Pulmonary artery endothelial cell (primary cell): ENCODE data around the gene ADAM20. TPM values are rescaled to one million over a fixed set of nuclear protein-coding genes. Genes with fewer than 3 reads are reported as not detected.
A peak's percentile ranks its signal among the peaks of the same experiment; 100 is the strongest.
"Not testable (repeated sequence)": the region's sequence is repeated elsewhere in the genome, so short reads cannot be mapped to it uniquely, and the experiment has no call there.

ENCODE experiments used
- DNase-seq: peaks from one replicate; pipeline ENCODE4 v3.0.0-alpha.2; 2011; ENCODE audit warnings: low read depth, low spot score
- total RNA-seq: library from RNA; depleted of rRNA; stranded (reverse); fragments of >200 nt; gene quantifications from 2 replicates; pipeline ENCODE4 v1.2.3, GENCODE V29; 2014

Gene ADAM20
- 0.26 and 0.46 TPM in 2 replicates for total RNA-seq

DNA sequence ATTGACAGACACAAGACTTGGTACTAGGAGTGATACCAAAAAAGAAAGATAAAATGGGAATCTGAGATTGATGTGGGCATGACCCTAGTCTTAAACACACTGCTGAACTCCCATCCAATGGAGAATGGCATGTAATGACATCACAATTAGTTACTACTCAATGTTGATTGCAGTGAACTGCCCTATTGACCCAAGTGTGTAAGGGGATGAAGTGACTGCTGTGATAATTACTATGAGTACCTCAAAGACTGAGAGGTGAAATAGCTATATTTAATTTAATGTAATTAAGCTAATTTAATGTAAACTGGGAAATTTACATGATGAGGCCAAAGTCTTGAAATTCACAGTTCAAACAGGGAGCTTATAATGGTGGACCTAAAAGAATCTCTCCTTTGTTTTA is at the start of gene ADAM20:
ADAM20 (minus strand) TSS at position 101 of the 400 bp plus-strand sequence. CDS start 10,247 bp downstream, outside the sequence.
- DNase-seq, result no peak

DNA sequence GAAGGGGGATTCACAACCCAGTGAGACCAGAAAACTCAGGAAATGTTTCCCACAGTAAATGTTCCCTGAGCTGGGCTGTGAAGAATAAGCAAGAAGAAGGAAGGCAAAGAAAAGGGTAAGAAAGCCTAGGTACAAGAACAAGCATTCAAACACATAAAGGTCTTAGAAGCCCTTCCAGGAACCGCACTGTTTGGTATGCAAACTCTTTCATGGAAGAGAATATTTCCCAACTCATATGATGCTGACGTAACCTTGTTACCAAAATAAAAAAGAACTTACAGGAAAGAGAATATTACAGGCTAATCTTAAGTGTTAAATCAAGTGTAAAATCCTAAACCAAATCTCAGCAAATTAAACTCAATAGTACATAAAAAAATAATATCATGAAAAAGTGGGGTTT is 42.1 kb upstream of the ADAM20 start:
- DNase-seq, result no peak

DNA sequence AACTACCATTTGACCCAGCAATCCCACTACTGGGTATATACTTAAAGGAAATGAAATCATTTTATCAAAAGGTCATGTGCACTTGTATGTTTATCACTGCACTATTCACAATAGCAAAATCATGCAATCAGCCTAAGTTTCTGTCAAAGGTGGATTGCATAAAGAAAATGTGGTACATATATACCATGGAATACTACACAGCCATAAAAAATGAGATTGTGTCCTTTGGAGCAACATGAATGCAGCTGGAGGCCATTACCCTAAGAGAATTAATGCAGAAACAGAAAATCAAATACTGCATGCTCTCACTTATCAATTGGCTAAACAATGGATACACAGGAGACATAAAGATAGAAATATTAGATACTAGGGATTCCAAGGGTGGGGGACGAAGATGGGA is 38.2 kb upstream of the ADAM20 start:
- DNase-seq, result no peak

DNA sequence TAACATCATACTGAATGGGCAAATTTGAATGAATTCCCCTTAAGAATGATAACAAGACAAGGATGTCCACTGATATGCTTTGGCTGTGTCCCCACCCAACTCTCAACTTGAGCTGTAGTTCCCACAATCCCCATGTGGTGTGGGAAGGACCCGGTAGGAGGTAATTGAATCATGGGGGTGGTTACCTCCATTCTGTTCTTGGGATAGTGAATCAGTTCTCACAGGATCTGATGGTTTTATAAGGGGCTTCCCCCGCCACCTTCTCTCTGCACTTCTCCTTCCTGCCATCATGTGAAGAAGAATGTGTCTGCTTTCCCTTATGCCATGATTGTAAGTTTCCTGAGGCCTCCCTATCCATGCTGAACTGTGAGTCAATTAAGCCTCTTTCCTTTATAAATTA is 36.3 kb upstream of the ADAM20 start:
- DNase-seq, result no peak

DNA sequence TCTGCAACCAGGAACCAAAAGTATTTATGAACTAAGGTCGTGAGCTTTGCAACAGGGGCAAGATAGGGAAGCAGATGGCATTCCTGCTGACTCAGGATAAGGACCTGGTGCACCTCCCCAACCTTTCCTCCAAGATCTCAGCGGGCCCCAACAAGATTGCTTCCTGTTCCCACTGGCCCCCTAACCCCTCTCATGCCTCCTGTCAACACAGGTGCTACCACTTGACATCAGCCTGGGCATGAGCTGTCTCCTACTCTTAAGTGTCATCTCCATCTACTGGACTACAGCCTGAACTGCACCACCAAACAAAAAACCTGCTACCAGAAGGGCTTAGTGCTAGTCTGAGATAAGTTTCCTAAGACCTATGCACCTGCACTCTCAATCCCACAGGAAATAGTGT is 33.0 kb upstream of the ADAM20 start:
- peak; percentile 1 for DNase-seq

DNA sequence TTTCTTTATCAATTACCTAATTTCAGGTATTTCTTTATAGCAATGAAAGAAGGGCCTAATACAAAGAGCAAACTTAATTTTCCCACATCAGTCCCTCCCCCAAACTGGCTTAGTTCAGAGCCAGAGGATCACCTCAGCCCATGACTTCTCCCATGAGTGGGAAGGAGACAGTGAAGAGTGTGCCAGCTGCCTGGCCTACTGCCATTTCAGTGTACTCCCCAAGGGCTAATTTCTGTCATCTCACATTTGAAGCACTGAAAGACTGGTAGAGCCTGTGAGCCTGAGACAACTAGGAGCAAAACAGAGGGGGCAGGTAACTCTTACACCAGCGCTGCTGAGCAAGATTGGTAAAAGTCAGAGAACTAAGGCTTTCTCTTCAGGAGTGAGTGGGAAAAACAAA is 29.1 kb upstream of the ADAM20 start:
- DNase-seq, result no peak

DNA sequence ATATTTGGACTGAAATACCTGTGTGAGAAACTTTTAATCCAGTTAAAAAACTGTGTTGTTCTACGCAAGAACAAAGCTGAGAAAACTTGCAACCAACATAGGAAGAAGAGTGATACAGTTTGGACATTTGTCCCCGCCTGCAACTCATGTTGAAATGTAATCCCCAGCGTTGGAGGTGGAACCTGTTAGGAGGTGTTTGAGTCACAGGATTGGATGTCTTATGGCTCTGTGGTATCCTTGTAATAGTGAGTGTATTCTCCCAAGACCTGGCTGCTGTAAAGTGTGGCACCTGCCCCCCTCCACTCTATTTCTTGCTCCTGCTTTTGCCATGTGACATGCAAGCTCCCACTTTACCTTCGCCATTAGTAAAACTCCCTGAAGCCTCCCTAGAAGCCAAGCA is 28.6 kb upstream of the ADAM20 start:
- no peak for DNase-seq

DNA sequence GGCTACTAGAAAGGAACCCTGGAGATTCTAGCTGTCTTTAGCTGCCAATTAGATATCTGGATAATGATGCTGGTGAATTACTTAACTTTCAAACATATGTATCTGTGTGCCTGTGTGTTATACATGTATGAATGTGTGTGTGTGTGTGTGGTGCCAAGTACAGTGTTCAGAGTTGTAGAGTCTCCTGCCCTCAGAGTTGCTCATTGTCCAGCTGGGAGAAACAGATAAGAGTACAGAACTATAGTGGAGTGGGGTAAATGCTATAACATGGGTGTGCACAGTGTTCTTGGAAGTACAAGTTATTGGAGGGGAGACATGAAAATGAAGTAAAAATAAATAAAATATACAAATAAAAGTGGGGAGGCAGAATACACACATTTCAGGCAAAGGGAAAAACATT is 23.6 kb upstream of the ADAM20 start:
- DNase-seq, result no peak

DNA sequence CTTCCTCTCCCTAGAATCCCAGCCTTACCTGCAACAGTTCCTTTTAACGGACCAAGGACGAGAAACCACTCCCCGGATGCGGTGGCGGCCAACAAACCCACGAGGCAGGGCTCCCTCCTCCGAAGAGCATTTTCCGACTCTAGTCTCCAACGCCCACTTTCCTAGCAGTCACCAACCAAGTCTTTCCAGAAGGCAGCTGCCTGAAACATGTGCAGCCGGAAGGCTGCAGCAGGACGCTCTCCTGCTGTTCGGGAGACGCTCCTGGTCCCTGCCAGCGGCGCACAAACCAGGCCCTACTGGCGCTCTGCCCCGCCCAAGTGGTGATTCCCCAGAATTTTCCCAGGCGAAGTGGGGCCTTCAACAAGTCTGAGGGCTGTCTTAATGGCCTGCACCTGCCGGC is 21.1 kb upstream of the ADAM20 start:
- no peak for DNase-seq

DNA sequence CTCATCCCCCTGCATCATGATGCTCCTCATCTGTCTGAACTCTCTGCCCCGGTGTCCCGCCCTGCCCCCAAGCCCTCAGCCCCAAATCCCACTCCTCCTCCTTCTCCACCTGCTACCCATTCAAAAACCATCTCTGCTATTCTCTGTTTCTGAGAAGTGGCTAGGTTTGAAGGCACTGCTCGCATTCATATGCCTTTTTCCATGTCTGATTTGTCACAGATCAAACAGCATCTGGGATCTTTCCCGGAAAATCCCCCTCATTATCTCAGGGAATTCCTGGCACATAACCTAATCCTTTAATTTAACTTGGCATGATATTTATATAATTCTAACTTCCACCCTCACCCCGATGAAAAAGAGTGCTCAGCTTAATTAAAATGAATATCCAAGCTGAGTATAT is 3.3 kb upstream of the ADAM20 start:
- no peak for DNase-seq

DNA sequence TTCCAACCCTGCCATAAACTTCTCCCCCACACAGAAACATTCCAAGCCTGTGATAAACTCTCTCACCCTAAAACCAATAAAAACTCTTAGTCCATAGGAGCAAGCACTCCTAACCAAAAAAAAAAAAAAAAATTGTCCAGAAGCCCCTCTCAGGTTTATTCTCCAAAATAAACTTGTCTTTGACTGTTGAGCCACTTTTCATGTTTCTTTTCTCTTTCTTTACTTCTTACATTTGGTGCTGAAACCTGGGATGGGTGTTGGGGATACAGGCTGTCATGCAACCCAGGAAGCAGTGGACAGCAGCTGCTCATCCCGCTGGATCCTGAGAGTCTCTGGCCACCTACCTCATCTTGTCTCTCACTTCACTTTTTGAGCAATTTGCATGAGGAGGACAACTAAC is 2.0 kb upstream of the ADAM20 start:
- no peak for DNase-seq

DNA sequence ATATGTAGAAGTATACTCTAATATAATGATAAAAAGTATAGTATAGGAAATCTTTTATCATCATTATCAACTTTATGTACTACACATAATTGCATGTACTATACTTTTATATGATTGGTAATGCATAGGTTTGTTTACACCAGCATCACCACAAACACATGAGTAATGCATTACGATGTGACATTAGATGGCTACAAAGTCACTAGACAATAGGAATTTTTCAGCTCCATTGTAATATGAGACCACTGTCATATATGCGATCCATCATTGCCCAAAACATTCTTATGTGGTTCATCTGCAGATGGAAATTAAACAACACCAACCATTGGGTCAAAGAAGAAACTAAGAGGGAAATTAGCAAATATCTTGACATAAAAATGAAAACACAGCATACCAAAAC is 4.4 kb downstream of the ADAM20 start:
- DNase-seq, result no peak

DNA sequence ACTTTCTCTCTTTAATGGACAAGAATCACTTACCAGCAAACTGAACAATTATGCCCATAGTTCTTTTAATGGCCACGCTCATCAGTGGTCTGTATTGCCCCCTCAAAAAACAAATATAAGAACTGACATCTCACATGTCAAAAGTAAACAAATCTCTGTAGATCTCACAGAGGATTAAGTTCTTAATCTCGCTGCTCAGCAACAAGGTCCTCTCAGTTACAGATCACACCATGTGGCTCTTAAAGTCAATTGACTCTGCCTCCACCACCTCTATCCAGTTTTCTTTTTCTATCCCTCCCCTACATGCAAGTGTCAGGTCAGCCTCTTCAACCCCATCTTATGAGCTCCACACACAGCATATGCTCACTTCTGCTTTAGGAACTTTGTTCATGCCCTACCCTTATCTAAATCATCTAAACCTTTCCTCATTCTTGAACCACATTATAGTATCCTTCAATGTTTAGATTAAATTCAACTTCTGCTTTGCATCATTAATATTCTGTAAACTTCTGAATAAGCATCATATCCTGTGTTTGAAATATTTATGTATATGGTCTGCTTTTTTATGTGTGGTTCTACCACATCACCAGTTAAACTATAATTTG is 7.2 kb downstream of the ADAM20 start:
- no peak for DNase-seq

DNA sequence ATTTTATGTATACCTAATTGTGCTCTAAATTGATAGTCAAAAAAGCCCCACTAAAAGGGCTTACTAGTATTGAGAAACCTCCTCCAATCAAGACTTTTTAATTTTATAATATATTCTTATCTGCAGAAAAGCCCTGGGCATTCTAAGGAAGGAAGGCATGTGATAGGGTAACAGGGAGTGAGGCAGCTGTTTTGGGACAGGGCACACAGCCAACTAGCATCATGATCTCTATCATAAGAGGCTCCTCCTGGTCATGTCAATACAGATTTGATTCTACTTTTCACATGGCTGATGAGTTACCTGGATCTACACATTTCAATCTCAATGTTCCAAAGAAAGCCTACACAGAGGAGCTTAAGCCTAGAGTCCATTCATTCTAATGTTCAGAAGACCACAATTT is 9.1 kb downstream of the ADAM20 start:
- DNase-seq, result no peak

DNA sequence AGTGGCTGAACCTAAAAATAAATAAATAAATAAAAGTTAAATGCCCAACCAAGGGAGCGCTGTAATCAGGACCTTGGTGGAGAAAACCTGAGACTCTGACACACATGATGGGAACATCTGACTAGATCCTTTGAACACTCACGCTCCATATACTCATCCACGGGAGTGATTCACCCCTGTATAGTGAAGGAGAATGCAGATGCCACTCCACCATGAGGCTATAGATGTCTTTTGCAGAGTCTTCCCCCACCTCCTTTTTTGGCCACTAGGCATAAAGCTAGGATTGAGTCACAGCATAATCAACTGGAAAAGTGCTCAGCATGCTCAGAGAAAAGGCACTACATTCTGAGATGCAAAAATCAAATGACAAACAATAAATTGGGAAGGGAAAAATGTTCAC is 19.0 kb downstream of the ADAM20 start:
- no peak for DNase-seq

DNA sequence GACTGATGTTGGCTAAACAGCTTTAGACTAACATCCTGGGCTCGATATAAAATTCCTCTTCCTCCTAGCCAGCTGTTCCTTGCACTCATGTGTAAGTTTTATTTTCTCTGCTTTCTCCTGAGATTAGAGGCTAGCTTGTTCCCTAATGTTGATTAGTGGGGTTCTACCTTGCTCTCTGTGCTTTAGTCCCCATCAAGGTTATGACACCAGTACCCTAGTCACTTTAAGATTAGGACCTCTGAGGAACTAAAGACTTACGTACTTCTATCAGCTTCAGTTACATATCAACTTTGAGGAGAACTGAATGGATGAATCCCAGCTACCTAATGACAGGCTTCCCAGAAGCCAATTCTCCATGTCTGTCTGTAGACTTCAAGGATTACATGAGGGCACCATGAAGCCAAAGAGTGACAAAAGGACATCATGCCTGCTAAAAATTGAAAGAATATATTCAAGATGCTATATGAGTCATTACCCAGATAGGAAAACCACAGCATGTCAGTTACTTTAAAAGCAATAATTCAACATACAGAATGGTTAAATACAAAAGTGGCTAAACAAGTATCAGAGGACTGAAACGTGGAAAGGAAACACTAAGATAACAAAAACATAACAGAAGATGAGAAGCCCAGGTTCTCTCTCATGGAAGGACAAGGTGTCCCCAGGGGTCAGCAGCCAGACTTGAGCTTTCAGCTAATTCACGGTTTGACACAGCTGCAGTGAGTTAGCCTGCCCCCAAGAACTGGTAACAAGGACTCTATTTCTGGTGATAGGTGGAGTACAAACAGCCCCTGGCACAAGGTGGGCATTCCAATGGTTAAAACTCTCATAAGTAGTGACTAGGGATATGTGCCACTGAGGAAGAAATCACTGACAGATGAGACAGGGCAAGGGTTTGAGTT is 20.4 kb downstream of the ADAM20 start:
- DNase-seq, result no peak

DNA sequence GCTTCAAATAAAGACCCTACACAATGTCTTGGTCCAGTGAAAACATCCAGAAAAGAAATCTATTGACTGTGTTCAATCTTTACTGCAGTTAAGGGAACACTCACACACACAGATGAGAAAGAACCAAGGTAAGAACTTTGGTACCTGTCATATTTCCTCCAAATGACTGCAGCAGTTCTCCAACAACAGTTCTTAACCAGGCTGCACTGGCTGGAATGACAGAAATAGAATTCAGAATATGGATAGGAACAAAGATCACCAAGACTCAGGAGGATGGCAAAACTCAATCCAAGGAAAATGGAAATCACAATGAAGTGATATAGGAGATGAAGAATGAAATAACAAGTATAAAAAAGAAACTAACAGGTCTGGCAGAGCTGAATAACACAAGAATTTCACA is 36.6 kb downstream of the ADAM20 start:
- DNase-seq, result no peak

DNA sequence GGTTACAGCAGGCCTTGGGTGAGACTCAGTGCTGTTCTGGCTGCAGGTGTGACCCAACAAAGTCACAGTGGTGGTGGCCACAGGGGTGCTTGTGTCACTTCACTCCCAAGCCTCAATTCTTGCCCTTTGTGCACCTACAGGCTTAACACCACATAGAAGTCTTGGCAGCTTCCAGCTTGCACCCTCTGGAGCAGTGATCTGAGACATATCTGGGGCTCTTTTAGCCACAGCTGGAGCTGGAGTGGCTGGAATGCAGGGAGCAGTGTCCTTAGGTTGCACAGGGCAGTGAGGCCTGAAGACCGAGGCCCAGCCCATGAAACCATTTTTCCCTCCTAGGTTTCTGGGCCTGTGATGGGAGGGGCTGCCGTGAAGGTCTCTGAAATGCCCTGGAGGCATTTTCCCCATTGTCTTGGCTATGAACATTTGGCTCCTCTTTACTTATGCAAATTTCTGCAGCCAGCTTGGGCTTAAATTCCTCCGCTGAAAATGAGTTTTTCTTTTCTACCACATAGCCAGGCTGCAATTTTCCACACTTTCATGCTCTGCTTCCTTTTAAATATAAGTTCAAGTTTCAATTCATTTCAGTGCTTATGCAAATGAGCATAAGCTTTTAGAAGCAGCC is 45.1 kb downstream of the ADAM20 start:
- DNase-seq, result no peak

DNA sequence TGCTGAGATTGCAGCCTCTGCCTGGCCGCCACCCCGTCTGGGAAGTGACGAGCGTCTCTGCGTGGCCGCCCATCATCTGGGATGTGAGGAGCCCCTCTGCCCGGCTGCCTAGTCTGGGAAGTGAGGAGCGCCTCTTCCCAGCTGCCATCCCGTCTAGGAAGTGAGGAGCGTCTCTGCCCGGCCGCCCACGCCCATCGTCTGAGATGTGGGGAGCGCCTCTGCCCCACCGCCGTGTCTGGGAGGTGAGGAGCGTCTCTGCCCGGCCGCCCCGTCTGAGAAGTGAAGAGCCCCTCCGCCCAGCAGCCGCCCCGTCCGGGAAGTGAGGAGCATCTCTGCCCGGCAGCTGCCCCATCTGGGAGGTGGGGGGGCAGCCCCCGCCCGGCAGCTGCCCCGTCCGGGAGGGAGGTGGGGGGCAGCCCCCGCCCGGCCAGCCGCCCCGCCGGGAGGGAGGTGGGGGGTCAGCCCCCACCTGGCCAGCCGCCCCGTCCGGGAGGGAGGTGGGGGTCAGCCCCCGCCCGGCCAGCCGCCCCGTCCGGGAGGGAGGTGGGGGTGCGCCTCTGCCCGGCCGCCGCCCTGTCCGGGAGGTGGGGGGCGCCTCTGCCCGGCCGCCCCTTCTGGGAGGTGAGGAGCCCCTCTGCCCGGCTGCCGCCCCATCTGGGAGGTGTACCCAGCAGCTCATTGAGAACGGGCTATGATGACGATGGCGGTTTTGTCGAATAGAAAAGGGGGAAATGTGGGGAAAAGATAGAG is 57.3 kb downstream of the ADAM20 start:
- not testable (repeated sequence) for DNase-seq

DNA sequence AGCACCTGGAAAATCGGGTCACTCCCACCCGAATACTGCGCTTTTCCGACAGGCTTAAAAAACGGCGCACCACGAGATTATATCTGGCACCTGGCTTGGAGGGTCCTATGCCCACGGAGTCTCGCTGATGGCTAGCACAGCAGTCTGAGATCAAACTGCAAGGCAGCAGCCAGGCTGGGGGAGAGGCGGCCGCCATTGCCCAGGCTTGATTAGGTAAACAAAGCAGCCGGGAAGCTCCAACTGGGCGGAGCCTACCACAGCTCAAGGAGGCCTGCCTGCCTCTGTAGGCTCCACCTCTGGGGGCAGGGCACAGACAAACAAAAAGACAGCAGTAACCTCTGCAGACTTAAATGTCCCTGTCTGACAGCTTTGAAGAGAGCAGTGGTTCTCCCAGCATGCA is 59.3 kb downstream of the ADAM20 start:
- DNase-seq, result not testable (repeated sequence)

DNA sequence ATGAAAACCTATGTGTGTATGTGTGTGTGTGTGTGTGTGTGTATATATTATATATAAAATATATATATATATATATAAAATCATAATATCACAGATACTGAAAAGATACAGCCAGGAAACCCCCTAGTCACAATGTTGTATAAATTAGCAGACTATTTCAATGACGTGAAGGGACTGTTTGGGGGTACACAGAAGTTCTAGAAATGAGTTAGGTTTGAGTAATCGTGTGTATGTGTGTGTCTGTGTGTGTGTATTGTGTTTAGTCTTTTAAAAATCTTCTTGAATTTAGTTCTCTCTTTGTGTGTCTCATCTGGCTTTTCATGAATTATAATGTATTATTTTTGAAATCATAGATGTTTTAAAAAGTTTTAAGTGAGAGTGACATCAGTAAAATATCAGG is 61.0 kb downstream of the ADAM20 start:
- DNase-seq, result no peak
